GM19239 (cell line): ENCODE data around the gene MAOA.
"Not testable (repeated sequence)": the region's sequence is repeated elsewhere in the genome, so short reads cannot be mapped to it uniquely, and the experiment has no call there.

Experiments
- DNase-seq: peaks from one replicate; pipeline ENCODE4 v3.0.0; 2011; ENCODE audit warnings: low spot score; ENCODE audit not compliant: insufficient read length
- FAIRE-seq: peaks from 2 replicates; lab custom pipeline; 2011; peaks lifted over from hg19 to GRCh38; lab: Jason Lieb, UNC

Gene MAOA

DNA sequence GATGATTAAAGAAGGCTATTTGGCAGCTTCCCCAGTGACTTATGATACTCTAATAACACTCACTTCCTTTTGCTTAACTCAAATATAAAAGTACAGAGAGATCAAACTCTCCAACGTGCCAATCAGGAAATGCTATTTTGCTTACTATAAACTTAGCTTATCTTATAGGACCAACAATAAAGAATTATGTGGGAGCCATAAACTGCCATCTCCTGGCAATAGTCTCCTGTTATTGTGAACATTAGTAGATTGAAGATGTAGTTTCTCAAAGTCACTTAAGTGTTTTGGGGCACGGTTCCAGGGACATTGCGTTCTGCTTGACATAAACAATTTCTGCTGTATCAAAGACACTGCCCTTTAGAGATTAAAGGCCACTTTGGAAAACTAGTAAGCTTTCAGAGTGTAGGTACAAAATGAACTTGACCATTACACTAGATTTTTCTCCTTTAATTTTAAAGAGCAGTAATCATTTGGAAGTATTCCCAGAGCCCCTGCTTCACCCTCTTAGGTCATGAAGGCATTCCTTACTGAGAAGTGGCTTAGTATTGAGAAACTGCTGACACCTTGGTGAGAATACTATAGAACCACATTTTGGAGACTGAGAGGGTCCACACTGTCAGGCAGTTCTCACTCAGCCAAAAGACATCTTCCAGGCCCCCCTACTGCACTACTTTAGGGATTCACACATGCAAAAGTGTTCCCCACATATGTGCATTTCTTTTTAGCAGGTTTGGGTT, 51.9 kb downstream of the MAOA start:
- FAIRE-seq (no peak), DNase-seq (no peak)

DNA sequence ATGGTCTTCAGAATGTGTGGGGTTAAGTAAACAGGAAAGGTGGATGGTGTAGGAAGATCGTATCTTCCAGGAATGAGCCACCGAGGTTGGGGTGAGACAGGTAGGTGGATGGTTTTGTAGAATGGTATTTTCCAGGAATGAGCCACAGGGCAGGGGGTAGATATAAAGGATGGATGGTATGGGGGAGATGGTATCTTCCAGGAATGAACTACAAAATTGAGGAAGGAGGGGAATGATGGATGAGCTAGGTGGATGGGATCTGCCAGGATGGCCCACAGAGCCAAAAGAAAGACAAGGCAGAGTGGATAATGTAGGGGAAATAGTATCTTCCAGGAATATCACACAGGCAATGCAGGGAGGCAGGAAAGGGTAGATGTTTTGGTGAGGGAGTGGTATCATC, 60.0 kb downstream of the MAOA start:
- FAIRE-seq: no peak
- no peak for DNase-seq

DNA sequence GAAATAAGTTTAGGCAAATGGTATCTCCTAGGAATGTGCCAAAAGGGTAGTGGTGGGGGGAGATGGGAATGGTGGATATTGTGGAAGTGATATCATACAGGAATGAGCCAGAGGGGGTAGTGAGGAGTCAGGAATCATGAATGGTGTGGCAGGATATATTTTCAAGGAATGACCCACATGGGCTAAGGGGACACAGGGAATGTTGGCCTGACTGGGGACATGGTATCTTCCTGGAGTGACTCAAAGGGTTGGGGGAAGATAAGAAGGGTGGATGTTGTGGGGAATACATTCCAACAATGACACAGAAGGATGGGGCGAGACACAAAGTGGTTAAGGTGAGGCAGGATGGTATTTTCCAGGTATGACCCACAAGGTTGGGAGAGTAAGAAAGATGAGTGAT, 60.6 kb downstream of the MAOA start:
- DNase-seq (no peak), FAIRE-seq (no peak)

DNA sequence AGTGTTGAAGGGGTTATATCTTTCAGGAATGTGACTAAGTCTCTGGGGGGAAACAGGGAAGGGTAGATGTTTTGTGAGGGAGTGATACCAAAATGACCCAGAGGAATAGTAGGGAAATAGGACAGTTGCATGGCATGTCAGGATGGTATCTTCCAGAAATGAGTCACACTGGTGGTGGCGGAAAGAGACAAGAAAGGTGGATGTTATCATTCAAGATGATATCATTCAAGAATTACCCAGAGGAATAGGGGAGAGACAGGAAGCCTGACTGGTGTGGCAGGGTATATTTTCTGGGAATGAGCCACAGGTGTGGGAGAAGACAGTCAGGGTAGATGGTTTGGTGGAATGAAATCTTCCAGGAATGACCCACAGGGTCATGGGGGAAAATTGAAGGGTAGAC, 61.1 kb downstream of the MAOA start:
- DNase-seq (no peak), FAIRE-seq (no peak)

DNA sequence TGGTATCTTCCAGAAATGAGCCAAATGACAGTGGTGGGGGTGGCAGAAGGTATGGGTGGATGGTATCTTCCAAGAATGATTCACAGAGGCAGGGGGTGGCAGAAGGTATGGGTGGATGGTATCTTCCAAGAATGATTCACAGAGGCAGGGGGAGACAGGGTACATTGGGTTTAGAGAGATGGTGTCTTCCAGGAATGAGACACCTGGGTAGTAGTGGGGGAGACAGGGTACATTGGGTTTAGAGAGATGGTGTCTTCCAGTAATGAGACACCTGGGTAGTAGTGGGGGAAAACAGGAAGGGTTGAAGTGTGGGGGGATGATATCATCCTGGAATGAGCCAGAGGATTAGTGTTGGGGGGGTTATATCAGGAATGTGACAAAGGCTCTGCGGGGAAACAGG, 62.0 kb downstream of the MAOA start:
- DNase-seq (no peak), FAIRE-seq (no peak)

DNA sequence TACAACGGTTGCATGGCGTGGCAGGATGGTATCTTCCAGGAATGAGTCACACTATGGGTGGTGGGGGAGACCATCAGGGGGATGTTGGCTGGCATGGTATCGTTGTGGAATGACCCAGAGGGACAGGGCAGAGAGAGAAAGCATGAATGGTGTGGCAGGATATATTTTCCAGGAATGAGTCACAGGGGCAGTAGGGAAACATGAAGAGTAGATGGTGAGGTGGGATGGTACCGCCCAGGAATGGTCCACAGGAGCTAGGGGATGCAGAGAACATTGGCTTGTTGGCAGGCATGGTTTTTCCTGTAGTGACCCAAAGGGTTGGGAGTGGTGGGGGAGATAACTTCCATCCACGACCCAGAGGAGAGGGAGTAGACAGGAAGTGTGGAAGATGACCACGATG, 62.4 kb downstream of the MAOA start:
- FAIRE-seq (no peak), DNase-seq (no peak)

DNA sequence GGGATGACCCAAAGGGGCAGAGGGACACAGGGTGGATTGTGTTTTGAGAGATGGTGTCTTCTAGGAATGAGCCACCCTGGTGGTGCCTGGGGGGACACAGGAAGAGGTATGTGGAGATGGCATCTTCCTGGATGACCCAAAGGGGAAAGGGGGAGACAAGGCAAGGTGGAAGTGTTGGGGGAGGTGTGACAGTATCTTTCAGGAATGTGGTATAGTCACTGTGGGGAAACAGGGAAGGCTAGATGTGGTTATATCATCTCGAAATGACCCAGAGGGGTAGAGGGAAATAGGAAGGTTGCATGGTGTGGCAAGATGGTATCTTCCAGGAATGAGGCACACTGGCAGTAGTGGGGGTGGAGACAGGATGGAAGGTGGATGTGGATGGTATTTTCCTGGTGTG, 62.9 kb downstream of the MAOA start:
- no peak for DNase-seq
- no peak for FAIRE-seq

DNA sequence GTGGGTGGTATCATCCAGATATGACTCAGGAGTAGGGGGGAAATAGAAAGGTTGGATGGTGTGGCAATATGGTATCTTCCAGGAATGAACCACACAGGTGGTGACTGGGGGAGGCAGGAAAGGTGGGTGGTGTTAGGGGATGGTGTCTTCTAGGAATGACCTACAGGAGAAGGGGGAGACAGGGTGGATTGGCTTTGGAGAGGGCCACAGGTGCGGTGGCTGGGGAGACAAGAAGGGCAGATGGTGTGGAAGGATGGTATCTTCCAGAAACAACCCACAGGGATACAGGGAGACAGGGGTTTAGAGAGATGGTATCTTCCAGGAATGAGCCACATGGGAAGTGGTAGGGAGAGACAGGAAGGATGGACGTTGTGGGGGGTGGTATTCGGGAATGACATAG, 64.0 kb downstream of the MAOA start:
- FAIRE-seq (no peak), DNase-seq (no peak)

DNA sequence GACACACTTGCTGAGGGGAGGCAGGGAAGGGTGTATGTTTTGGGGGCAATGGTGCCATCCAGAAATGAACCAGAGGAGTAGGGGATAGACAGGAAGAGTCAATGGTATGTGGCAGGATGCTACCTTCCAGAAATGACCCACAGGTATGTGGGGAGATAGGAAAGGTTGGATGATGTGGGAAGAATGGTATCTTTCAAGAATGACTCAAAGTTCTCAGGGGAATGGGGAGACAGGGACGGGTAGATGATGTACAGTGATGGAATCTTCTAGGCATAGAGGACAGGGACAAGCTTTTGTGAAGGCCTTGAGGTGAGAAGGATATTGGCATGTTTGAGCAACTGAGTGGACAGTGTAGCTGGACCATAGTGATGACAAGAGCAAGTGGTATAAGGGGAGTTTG, 64.9 kb downstream of the MAOA start:
- FAIRE-seq: no peak

DNA sequence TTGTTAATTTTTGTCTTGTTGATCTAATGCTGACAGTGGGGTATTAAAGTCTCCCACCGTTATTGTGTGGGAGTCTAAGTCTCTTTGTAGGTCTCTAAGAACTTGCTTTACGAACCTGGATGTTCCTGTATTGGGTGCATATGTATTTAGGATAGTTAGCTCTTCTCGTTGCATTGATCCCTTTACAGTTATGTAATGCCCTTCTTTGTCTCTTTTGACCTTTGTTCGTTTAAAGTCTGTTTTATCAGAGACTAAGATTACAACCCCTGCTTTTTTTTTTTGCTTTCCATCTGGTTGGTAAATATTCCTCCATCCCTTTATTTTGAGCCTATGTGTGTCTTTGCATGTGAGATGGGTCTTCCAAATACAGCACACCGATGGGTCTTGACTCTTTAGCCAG, 69.1 kb downstream of the MAOA start:
- not testable (repeated sequence) for FAIRE-seq, DNase-seq

More for the DNA sequence above, 64.9 kb downstream of the MAOA start:
- DNase-seq: no peak

DNA sequence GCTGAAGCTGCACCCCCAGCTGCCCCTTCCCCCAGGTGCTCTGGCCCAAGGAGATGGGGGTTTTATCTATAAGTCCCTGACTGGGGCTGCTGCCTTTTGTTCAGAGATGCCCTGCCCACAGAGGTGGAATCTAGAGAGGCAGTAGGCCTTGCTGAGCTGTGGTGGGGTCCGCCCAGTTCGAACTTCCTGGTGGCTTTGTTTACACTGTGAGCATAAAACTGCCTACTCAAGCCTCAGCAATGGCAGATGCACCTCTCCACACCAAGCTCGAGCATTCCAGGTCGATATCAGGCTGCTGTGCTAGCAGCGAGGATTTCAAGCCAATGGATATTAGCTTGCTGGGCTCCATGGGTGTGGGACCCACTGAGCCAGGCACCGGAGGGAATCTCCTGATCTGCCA, 71.2 kb downstream of the MAOA start:
- FAIRE-seq: not testable (repeated sequence)

DNA sequence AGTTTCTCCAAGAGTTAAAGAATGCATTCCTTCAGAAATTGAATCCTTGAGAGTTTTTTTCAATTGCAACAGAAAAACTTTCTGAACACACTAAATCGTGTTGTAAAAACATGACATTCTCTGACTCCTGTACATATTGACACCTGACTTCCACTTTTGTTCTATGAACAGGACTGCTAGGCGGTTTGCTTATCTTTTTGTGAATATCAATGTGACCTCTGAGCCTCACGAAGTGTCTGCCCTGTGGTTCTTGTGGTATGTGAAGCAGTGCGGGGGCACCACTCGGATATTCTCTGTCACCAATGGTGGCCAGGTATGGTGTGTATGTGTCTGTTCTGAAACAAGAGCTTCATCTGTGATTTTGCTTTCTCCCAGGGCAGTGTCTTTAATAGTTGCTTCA, 71.9 kb downstream of the MAOA start:
- DNase-seq: no peak

More for the DNA sequence above, 71.2 kb downstream of the MAOA start:
- DNase-seq: not testable (repeated sequence)

DNA sequence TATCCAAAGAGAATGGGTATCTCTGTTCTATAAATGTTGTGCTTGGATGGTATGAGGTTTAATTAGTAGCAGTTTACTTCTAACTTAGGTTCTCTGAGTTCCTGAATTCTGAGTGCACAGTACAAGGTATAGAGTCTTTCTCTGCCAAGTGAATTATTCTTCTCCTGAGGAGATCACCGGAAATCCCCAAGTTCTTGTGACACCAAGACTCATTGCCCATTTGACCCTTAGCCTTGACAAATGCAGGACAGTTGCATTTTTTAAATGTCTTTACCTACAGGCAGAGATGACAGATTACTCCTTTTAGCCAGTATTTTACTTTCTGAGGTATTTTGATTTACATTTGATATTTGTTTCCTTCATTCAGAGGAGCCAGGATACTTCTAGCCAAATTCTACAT, 72.9 kb downstream of the MAOA start:
- FAIRE-seq (no peak), DNase-seq (no peak)

More for the DNA sequence above, 71.9 kb downstream of the MAOA start:
- FAIRE-seq: no peak

DNA sequence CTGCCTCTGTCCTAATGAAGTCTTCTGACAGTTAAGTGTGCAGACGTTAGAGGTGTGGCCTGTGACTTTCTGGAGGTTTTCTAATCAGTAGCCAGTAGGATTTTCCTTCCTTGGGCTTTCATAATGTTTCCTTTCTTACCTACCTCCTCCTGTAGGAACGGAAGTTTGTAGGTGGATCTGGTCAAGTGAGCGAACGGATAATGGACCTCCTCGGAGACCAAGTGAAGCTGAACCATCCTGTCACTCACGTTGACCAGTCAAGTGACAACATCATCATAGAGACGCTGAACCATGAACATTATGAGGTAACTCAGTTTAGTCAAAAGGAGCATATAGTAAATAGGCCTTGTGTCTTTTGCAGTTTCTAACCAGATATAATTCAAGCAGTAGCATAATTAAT, 75.0 kb downstream of the MAOA start:
- no peak for FAIRE-seq
- DNase-seq: no peak

DNA sequence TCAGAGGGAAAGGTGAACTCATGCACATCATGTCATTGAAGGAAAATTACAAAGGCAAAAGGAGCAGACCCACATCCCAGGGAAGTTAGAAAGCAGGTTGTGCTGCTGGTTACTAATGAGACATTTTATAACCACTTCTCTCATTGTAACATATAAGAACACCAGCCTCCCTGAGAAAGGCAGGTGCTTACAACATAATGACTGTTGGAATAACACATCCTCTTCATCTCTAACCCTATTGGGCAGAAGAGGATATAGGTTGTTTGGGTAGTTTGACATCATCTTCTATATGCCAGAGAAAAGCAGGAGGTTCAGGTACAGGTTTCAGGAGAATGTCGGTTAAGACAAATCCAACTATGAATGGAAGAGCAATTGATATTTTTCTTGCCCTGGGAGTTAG, 77.6 kb downstream of the MAOA start:
- no peak for DNase-seq
- FAIRE-seq: no peak

DNA sequence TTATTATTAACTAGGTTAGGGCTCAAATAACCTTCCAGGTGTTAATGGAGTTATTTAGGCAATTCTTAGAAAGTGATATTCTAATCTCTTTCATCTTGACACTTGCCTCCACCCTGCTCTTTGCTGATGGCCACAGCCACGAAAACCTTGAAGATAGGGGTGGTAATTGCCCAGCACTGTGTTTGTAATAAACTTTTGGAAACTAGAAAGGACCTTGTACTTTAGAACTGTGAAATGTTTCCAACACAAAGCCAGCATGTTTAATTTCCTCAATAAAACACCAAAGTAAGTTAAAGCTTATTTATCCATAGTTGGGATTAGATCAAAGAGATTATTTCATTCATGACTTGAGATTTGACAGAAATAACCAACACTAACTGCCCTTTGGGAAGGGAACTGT, 78.3 kb downstream of the MAOA start:
- DNase-seq (no peak), FAIRE-seq (no peak)

DNA sequence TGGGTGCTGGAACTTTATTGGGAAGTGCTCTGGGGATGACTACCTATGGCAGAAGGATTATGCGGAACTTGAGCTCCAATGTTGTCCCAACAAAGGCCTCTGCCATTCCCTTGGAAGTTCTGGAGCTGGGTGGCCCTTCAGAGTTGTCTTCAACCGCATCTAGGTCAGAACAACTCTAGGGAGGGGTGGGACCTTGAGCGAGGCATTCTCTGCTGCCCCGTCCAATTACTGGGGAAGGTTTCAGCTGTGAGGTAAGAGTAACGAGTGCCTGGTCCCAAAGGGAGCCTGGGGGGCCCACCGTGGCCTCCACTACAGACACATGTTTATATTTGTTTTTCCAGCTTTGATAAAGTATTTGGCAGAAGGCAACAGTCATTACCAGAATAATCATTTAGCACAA, 79.4 kb downstream of the MAOA start:
- DNase-seq (no peak), FAIRE-seq (no peak)

DNA sequence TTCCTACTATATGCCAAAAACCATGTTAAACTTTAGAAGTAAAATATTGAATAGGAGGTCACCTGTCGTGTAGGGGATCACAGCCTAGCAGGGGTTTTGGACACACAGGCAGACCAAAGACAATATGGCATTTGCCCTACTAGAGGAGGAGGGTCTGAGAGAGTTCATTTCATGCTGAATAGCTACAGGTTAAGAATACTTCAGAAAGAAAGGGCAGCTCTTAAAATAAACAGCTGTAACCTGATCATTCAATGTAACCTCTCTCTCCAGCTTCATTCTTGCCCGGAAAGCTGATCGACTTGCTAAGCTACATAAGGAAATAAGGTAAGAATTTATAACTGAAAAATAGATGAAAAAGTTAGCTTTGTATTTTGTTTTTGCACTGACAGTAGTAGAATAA, 79.9 kb downstream of the MAOA start:
- DNase-seq (no peak), FAIRE-seq (no peak)

DNA sequence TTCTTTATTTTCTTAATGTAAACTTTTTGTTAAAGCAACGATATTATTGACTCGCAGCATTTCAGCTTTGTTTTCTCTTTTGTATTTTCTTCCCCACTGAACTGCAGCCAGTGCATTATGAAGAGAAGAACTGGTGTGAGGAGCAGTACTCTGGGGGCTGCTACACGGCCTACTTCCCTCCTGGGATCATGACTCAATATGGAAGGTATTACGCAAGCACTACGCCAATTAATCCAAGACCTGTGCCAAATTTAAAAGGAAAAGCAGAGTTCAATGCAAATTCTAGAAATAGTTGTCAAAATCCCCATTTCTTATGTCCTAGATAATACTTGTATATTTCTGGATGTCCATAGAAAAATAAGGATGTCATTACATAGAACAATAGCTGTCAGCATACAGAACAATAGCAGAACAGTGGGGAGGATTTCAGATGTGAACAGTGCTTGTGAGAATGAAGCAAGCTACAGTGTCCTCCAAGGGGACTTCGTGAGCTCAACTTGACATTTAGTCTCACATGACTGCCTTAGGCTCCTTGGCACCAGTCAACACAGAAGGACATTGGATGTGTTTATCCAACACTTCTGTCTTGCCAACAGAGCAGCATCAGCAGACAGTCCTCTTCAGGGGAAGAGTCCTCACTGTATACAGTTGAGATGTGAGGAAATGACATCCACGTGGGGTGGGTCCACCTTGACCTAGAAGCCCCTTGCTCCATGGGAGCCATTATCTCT, 85.9 kb downstream of the MAOA start:
- peak; percentile 14 for FAIRE-seq
- DNase-seq: no peak

DNA sequence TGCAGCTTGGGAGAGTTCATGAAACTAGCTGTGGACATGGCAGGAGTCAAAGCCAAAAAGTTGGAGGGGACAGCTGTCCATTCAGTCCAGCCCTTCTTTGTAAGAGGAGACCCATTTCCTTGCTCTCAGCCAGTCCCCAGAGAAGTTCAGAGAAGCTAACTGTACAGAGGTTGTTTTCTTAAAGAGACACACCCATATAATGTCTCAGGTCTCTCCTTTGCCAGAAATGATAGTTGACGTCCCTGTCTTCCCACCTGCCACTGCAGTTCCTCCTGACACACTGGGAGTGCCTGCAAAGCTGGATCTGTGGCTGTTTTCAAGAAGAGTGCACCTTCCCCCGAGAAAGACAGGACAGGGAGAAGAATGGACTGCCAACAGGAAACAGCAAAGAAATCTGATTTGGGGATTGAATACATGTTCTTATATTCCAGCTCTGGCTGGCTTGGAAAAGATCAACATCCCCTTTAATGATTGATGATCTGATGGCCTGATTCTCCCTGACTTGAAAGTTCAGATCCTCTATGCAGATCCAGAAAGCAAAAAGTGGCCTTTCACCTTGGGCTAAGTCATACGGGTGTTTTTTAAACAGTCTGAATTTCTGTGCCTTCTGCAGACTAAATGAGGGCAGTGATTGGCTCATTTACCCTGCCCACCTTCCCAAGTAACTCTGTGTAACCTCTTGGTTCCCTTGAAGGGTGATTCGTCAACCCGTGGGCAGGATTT, 87.2 kb downstream of the MAOA start:
- no peak for FAIRE-seq
- DNase-seq: no peak

DNA sequence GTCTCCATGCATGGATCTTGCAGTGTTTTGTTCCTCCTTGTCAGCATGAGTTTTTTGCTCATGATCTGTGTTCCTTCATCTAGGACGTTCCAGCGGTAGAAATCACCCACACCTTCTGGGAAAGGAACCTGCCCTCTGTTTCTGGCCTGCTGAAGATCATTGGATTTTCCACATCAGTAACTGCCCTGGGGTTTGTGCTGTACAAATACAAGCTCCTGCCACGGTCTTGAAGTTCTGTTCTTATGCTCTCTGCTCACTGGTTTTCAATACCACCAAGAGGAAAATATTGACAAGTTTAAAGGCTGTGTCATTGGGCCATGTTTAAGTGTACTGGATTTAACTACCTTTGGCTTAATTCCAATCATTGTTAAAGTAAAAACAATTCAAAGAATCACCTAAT, 88.2 kb downstream of the MAOA start:
- FAIRE-seq (no peak), DNase-seq (no peak)
